ENCODE measurements around the gene TNS4.

Gene TNS4

GRCh38 chr17:40470932-40471828, 30.2 kb downstream of the TNS4 start:
- DNase-seq = no peak

- no peak for DNase-seq
These were observed 31.4 kb downstream of the TNS4 start for GRCh38 chr17:40469805-40470675.

GRCh38 chr17:40468560-40468959, 32.9 kb downstream of the TNS4 start:
- DNase-seq = no peak

GRCh38 chr17:40467281-40467867, 34.0 kb downstream of the TNS4 start:
- no peak for DNase-seq

- DNase-seq = no peak
These were observed 35.0 kb downstream of the TNS4 start for GRCh38 chr17:40466298-40466971.

- no peak for DNase-seq
These were observed 37.0 kb downstream of the TNS4 start for GRCh38 chr17:40464392-40464855.

- no peak for DNase-seq
These were observed 38.3 kb downstream of the TNS4 start for GRCh38 chr17:40463122-40463550.

- DNase-seq = no peak
These were observed 38.9 kb downstream of the TNS4 start for GRCh38 chr17:40462343-40463121.

- DNase-seq = no peak
These were observed 39.6 kb downstream of the TNS4 start for GRCh38 chr17:40461732-40462342.

GRCh38 chr17:40460968-40461731, 40.3 kb downstream of the TNS4 start:
- DNase-seq = no peak

GRCh38 chr17:40460604-40460967, 40.8 kb downstream of the TNS4 start:
- no peak for DNase-seq

GRCh38 chr17:40459636-40460603, 41.5 kb downstream of the TNS4 start:
- no peak for DNase-seq

- no peak for DNase-seq
These were observed 42.5 kb downstream of the TNS4 start for GRCh38 chr17:40458851-40459482.

GRCh38 chr17:40457964-40458791, 43.2 kb downstream of the TNS4 start:
- DNase-seq = no peak

GRCh38 chr17:40457369-40457768, 44.1 kb downstream of the TNS4 start:
- no peak for DNase-seq

- DNase-seq = no peak
These were observed 44.9 kb downstream of the TNS4 start for GRCh38 chr17:40456396-40456951.

- DNase-seq = no peak
These were observed 46.8 kb downstream of the TNS4 start for GRCh38 chr17:40454613-40454995.

All from DMS153 (cell line).